NCI-H748 treated with DMSO at 0.1 percent for 48 hours (cell line): Measurements from ENCODE around the gene TMEFF2.
A peak's percentile ranks its signal among the peaks of the same experiment; 100 is the strongest.
"Not testable (repeated sequence)": the region's sequence is repeated elsewhere in the genome, so short reads cannot be mapped to it uniquely, and the experiment has no call there.

ENCODE experiments used
- DNase-seq: peaks from one replicate; lab custom pipeline; 2025; lab: John Stamatoyannopoulos, UW

Gene TMEFF2

DNA sequence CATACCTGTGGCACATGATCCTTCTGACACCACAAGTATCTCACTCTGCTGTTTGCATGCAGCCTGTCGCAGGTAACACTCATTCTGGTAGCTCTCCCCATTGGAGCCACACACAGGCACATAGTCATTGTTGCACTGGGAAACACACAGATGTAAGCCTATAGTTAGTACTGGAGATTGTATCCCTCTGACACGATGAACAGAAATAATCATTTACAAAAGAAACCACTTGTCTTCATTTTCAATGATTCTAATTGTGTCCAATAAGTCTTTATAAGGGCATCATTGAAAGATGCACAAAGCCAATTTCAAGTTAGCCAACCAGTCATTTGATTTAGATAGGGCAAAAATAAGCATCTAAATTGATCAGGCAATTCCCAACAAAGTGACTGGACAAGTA is 10.4 kb downstream of the TMEFF2 start:
- DNase-seq = no peak

DNA sequence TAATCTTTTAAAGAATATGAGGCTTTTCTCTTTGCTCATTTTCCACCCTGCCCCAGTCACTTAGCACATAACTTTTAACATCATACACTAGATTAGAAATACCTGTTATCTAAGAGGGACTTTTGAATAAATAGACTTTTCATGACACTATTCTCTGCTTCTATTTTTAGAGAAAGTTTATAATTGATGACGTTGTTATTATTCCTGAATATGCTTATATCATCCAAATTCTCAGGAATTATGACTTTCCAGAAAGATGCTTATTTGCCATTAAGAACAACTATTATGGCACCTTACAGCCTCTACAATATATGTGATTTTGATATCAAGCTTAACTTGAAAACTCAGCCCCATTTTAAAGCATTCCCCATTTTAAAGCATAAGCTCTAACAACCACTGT is 11.4 kb downstream of the TMEFF2 start:
- no peak for DNase-seq

DNA sequence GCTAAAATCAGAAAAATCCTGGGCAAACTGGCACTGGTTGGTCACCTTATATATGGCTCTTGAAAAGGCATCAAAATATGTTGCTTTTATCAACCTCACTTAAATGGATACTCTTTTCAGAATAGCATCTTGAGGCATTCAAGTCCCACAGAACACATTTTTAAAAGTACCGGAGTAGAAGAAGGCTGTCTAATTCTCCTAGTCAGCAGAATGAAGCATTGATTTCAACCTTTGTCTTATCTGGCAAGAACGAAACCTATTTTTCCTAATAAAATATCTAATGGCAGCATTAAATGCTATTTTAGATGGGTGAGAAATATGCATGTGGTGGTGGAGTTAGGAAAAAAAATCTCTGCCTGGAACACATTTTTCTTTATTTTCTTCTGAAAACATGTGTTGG is 27.8 kb downstream of the TMEFF2 start:
- no peak for DNase-seq

DNA sequence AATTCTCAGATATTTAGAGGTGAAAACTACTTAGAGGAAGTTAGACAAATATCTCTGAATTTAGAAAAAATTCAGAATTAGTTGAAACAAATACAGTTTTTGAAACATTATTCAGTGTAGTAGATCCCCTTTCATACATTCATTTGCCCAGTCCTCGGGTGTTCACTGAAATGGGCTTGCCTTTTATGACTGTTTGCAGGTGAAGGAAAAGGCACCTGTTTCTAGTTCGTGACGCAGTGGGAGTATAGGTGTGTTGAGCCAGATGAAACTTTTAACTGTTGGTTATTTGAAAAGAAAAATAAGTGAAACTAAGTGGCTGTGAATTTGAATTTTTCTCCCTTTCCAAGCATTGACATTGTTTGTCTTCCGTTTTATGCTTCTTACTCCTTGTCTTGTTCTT is 28.9 kb downstream of the TMEFF2 start:
- DNase-seq = no peak

DNA sequence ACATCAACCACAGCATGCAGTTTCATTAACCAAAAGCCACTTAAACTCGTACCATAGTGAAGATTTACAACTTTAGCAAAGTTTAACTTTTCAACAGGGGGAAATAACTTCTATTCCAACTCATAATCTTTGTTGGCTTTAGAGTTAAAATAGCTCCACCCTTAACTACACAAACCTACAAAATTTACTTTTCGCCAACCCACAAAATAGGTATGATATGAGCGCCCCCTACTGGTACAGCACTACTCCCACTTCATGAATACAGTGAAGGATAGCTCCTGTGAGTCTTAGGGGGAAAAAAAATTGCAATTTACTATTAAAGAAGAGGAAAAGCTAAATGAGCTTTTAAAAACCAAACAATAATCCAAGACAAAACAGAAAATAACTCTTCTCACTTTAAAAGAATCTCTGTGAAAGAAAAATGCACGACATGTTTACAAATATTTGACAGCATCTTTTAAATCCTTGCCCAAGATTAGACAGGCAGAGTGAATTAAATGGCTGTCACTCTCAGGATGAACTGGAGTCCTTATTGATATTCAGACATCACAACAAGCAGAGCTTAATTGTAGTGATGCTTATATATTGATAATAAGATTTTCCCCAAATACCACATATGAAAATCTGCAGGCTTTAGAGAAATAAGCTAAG is 32.2 kb downstream of the TMEFF2 start:
- peak; percentile 83 for DNase-seq

DNA sequence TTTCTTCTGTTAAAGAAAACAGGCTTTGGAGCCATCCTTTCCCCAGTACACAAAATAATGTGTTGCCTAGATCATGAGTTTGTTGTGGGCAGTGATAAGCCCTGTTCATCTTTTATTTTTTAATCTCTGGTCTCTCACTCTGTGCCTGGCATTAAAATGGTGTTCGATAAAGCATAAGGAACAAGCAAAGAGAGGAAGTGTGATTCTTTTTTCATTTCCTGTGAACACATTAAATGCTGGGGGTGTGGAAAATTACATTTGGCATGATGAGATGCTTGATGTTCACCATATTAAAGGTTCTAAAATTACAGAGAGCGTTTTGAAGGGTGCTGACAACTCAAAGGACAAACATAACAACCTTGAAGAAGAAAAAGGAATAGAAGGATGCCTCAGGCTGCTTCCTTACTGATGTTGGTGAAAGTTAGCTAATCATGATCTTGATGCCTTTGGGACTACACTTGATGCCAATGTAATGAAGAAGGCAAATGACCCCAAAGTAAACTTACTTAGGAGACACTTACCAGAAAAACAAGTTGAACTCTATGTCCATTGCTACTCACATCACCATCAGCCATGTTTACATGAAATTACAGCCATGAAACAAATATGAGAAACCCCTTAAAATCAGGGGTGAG is 33.0 kb downstream of the TMEFF2 start:
- no peak for DNase-seq

DNA sequence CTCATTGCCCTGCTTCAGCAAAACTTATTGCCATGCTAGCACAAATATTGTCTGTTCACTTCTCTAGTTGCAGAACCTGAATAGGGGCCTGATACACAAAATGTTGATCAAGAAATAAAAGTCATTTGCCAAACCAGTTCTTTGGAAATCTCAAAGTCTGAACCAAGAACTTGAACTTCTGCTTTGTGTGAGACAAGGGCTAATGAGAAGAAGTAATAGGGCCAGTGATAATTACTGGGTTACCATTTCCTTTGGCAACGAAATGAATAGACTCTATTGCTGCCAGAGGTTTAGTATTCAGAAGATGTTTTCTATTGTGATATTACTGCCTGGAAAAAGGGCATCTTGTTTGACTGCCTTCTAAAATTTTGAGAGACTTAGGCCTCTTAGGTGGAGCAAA is 35.0 kb downstream of the TMEFF2 start:
- DNase-seq = peak; percentile 4

DNA sequence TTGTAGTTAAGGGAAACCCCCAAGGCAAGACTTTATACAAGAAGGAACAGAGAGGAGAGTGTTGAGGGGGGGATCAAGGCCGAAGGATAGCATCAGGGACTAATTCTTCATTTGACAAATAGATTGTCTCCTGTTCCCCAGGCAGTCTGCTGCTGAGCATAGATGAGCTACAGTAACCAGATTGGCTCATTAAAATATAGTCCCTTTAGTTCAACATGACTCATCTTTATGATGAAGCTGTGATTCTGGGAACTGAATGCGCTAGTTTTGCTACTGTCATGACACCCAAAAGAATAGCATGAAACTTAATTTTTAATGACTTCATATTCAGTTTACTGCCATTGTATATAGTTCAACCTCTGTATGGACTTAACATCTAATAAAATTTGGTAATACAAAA is 35.5 kb downstream of the TMEFF2 start:
- DNase-seq = no peak

DNA sequence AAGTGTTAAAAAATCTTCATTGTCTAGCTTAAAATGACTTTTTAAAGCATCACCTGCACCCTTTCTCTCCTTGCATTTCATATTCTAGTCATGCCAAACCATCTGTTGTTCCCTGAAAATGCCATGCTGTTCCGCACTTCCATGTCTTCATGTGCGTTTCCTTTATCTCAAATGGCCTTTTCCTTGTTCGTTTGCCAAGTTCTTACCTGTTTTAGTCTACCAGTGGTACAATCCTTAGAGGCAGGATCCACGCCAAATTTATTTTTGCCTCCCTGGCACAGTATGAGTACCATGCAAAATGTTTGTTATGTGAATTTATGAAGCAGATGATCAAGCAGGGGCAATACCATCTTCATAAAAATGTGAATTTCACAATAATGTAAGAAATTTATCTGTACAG is 37.0 kb downstream of the TMEFF2 start:
- DNase-seq = no peak

DNA sequence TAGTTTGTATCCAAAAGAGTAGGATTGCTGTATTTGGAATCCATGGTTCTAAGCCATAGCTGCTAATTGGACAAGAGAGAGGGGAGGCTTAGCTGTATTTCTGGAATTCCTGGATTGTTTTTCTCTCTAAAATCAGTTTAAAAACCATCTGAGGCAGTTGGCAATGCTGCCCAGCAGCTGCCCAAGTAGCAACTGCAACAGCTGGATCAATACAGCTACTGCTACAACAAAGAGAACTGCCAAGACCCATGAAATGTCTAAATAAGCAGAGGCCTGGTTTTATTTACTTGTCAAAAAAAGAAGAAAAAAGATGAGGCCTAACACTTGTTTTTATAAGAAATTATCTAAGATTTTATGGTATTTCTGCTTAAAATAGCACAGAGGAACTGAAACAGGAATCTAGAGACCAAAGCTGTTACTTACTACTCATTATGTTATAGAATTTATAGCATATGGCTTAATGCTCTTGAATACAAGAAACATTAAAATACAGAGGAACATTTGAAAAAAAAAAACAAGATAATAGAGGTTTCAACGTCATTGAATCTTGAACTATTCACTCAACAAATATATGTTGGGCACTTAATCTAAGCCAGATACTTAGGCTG is 39.1 kb downstream of the TMEFF2 start:
- no peak for DNase-seq

DNA sequence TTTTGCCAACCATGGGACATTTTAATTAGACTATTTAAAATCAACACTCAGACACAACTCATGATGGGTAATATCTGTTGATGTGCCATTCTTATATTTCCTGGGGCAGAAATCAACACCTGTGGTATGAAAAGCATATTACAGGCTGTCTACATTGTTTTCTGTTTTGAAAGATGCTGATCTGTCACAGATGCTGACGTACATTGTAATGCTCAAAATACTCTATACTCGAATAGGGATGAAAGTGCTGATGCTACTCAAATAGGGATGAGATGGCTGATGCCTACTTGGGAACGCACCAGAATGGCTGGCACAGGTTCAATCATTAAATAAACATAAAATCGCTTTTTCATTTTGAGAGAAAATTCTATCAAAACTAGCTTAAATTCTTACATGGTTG is 41.2 kb downstream of the TMEFF2 start:
- no peak for DNase-seq

DNA sequence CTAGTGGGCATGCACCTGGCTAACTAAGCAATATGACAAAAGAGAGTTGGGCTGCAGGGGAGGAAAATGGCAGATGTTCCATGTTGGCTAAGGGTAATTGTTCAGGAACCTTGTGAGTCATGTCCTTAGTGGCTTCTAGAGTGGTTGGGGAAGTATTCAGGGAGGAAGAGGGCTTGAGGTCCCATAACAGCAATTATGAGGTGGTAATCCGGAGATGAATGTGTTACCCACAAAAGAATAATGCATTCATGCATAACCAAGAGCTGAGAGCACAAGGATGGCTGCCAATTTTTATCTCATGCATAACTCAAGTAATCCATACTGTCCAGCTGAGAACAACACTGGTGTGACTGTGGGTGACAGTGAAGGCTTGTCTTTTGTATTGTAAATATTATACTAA is 42.9 kb downstream of the TMEFF2 start:
- DNase-seq = no peak

DNA sequence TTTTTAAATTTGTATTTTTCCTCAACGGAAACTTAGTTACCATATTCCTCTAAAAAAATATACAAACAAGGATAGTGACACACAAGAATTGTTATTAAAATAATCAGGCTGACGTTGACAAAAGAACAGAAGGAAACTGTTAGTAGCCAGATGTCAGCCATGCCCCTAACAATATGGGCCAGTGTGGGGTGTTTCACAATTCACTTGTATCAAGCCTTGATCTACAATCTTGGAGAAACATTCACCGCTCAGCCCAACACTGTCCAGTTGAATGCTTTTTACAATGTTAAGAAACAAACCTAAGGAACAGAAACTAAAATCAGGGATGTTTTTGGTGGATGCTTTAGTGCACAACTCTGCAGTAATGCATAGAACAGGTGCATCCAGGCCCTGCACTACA is 44.6 kb downstream of the TMEFF2 start:
- no peak for DNase-seq

DNA sequence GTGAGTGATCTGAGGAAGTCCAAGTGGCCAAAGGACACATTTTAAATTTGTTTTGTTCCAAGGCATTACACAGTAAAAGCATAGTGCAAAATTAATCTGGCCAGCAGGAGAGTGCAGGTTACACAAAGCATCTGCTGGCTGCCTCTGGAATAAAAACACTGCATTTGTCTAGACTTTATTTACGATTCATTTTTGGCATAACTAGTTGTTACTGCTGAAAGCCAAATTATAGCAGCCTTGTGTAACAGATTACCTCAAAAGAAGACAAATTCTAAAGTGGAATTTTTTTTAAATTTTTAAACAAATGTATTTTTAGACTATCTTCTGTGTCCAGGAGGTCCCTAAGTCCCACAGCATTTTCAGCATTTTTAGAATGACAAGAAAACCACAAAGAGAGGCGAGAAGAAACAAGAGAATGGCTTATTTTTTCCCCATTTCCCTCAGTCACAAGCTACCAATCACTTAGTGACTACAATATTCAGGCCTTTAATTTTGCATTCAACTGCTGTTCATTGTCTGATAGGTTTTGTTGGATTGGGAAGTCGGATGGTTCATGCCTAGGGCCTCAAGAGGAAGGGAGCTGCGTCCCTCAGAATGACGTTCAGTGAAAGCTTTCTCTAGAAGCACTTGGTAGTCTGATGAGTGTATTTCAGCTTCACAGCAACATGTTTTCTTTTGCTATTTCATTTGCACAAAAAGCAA is 46.0 kb downstream of the TMEFF2 start:
- no peak for DNase-seq

DNA sequence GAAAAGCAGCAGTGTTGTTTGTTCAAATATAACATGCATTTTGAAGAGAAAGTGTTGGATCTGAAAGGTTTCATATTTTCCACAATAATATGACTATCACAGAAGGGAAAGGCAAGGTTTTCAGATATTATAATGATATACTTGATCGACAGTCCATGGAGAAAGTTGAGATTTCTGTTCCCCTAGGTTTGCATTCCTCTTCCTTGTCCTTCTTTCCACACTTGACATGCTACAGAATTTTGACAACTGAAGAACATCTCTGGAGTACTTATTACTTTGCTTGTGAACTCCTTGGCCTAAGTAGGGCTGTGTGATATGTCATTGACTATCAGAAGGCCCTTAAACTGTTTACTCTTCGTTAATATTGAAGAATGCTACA is 46.5 kb downstream of the TMEFF2 start:
- DNase-seq = no peak

DNA sequence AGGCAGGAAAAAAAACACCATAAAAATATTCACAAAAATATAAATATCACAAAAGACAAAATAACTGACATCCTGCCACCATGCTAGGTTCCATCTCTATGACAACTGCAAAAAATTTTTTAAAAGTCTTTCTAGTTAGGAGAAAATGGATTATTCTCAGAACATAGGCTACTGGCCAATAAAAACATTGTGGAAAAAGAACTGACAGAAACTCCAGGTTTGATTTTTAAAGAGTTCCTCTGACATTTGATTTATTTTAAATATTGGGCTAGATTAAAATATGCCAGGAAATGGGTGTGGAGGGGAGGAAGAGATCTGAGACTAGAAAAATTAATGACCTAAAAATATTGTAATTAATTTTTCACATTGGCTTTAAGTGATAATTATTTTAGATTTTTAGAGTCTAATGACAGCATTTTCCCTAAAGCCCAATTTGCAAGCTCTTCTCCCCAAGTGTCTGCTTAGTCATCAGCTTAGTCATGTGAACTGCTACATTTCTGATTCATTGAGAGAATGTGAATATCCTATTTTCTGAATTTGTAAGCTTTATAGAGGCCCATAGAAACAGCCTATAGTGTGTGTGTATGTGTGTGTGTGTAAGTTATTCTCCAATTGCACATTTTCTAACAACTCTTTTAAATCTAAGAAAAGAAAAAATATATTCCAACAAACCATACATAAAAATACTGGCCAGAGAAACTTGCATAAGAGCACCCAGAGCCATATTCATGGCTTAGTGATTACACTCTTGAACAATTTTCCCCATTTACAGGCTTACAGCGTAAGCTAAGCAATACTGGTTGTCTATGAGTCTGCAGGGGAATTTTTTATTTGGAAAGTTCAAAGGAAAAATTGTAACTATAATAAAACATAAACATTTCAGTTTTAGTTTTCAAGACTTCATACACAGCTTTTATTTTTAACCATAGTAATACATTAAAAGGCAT is 48.4 kb downstream of the TMEFF2 start:
- no peak for DNase-seq

DNA sequence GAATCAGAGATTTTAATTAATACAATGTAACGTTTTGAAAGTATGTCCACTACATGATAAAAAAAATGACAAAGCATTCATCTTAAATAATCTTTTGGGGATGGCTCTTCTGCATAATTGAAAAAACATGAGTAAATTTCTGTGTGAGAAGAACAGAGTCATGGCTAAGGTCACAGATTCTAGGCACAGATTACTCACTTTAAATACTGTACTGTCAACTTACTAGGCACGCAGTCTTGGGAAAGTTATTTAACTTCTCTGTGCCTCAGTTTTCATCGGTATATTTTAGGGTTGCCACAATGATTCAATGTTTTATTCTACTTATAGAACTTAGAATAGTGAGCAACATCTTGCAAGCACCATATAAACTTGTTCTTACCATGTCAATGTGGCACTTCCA is 49.2 kb downstream of the TMEFF2 start:
- DNase-seq = no peak

DNA sequence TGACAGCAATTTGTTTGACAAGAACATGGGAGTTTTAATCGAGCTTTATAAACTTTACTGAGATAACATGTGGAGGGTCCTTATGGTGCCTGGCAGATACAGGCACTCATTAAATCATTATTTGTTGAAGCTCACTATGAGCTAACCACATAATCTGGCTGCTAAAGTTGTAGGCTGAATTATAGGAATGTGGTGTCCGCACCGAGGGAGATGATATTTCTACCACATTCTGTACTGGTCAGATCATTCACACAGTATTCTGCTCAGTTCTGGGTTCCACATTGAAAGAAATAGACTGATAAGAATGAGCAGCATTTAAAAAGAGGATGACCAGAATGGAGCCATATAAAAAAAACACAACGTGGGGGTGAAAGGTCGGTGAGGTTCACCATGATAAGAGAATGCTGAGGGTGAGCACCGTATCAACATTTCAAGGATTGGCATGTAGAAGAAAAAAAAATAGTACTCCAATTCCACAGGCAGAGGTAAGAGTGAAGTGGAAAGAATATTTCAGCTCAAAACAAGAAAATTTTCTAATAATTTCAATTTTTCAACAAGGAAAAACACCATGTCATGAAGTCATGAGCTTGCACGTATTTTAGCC is 54.4 kb downstream of the TMEFF2 start:
- no peak for DNase-seq

DNA sequence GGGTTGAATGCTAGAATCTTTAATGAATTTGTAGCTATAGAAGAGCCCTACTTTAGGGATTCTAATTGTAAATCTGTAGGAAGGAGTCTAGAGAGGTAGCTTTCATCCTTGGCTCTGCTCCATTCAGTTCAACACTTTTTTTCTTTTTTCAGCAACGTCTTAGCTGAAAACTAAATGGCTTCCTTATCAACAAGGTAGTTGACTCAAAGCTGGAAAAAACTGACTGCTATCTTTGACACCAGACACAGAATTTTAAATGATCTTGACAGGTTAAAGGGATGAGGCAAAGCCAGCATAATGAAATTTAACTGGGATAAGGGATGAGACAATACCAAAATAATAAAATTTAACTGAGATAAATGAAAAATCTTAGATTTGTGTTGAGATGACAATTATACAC is 54.9 kb downstream of the TMEFF2 start:
- no peak for DNase-seq

DNA sequence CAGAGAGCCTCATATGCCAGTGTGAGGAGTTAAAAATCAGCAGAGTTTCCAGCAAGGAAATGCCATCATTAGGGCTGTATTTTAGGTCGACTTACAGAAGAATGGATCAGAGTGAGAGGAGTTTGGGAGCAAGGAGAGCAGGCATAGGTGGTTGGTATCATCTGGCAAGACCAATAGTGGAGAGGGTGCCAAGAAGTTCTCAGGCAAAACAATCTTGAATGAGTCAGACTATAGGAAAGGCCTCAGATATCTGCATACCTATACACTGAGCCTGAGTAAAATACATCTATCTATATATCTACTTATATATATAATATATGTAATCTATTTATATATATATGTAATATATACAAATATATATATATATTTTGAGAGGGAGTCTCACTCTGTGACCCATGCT is 57.3 kb downstream of the TMEFF2 start:
- no peak for DNase-seq

DNA sequence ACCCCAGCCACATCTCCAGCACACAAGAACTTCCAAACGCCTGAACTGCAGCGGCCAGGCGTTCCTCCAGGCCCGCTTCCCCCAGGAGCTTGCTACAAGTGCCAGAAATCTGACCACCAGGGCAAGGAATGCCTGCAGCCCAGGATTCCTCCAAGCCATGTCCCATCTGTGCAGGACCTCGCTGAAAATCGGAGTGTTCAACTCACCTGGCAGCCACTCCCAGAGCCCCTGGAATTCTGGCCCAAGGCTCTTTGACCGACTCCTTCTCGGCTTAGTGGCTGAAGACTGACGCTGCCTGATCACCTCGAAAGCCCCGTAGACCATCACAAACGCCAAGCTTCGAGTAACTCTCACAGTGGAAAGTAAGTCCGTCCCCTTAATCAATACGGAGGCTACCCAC is 62.1 kb downstream of the TMEFF2 start:
- not testable (repeated sequence) for DNase-seq

DNA sequence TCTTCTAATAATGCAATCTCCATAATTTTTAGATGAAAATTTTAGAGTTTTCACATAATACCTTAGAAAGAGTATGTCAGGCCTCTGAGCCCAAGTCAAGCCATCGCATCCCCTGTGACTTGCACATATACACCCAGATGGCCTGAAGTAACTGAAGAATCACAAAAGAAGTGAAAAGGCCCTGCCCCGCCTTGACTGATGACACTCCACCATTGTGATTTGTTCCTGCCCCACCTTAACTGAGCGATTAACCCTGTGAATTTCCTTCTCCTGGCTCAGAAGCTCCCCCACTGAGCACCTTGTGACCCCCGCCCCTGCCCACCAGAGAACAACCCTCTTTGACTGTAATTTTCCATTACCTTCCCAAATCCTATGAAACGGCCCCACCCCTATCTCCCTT is 64.4 kb downstream of the TMEFF2 start:
- not testable (repeated sequence) for DNase-seq
